NCI-H526 treated with DMSO at 0.1 percent for 48 hours (cell line): ENCODE measurements around the gene ADGRA1.

Experiments used
- DNase-seq: peaks from one replicate; lab custom pipeline; 2025; lab: John Stamatoyannopoulos, UW

ADGRA1 gene

DNA sequence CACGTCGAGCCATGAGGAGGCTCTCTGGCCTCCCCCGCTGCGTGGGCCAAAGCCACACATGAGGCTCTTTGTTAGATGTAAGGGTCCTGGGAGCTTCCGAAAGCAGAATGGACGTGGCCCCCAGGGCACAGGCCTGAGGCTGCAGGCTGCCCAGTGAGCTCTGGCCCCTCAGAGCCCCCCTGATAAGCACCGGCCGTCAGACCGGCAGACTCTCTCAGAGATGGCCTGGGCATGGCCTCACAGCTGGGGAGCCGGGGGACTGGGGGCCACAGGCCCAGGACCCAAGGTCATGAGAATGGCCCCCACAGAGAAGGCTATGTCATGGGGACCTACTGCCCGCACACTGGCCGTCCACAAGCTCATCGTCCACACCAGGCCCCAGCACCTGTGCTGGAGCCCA is 31.7 kb upstream of the ADGRA1 start:
- DNase-seq, result no peak

DNA sequence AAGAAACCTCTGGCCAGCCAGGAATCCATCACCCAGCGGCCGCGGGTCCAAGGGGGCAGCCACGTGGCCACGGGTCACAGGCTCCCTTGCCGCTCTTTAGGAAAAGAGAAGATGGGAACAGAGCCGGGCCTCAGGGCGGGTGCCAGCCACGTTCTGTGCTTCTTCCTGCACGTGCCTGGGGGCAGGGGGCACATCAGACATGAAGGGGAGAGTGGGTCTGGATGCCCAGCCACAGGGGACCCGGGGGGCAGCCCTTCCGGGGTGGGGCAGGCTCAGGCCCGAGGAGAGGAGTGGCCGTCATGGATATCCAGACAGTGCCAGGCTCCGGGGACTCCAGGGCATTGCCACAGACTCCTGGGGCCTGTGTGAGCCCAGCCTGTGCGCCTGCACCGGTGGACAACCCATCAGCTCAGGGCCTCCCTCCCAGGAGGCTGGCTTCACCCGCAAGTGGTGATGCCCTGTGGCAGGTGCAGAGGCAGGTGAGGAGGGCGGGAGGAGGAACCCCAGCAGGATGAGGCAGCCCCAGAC is 31.0 kb upstream of the ADGRA1 start:
- no peak for DNase-seq

DNA sequence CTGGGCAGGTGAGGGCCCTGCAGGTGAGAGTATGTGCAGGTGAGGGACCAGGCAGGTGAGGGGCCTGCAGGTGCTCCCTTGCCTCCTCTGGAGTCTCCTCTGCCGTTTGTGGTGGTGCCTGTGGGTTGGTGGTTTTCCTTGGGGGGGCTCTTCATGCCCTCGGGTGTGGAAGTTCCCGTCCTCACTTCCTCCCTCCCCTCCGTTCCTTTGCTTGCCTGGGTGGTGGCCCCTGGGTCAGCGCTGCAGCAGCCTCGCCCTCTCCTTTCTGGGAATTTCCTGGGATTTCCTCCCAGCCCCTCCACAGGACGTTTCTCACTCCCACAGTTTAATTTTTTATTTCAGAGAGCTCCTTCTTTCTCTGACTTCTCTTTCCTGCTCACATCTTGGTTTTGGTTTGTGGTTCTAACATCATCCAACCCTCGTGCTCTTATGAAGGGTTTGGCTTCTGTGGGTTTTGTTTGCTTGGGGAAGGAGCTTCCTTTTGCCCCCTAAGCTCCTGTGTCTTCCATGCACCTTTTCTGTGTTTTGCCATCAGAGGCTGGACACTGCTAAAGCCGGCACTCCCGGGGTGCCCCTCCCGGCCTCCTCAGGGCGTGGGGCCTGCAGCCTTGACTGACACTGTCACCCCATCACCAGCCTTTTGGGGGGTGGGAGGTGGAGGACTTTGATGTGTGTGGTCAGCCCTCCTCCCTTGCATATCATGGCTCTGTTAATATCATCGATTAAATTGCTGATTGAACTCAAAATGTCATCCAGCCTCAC is 29.2 kb upstream of the ADGRA1 start:
- no peak for DNase-seq

DNA sequence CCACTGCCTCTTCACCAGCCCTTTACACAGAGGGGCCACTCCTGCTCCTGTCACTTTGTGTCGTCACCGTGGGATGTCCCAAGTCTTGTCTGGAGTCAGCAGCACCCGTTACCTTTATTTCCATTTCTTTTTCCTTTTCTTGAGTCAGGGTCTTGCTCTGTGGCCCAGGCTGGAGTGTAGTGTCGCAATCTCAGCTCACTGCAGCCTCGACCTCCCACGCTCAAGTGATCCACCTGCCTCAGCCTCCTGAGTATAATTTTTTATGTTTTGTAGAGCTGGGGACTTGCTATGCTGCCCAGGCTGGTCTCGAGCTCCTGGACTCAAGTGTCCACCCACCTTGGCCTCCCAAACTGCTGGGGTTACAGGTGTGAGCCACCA is 28.6 kb upstream of the ADGRA1 start:
- no peak for DNase-seq

DNA sequence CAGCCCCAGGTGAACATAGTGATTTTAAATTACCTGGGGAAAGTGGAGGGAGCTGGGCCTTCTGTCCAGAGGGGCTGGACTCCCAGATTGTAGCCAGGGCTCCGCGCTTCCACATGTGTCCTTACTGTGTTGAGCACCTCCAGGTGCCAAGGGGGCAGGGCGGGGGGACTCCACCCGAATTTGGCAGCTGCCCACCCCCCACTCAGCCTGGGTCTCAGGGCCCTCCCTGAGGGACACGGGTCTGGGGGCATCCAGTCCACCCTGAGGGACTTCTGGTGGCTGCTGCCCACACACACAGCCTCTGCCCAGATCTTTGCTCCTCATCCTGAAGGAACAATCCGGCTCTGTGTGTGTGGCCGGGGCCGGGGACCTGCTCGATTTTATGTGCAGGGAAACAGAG is 28.2 kb upstream of the ADGRA1 start:
- no peak for DNase-seq

DNA sequence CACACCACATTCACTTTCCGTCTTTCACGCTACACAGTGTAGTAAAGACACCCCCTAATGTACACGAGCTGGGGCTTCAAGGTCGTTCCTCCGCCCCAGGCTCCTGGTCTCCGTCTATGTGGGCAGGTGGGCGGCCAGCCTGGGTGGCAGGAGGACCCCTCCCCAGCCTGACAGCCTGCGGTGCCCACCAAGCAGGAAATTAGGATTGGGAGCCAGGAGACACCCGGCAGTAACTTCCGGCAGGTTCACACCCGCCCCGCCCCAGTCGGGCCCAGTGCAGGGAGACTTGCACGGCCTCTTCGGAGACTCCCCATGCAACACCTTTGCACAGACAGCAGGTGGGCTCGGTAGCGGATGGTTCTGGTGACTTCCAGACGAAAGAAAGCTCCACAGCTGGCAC is 27.7 kb upstream of the ADGRA1 start:
- DNase-seq, result no peak

DNA sequence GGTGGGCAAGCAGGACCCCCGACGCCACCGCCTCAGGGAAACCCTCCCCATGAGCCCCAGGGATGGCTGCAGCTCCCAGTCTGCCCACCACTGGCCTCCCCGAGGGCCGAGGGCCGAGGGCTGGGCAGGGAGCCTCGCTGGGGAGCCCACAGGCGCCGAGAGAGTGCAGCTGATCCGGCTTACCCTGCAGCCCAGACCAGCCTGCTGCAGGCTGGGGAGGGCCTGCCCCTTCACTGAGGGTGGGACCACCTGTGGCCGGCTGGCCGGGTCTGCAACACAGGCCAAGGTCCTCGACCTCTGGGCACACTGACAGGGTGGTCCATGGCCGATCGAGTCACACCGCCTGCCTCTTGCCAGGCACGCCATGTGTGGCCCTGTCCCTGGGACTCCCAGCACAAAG is 27.3 kb upstream of the ADGRA1 start:
- DNase-seq, result no peak

DNA sequence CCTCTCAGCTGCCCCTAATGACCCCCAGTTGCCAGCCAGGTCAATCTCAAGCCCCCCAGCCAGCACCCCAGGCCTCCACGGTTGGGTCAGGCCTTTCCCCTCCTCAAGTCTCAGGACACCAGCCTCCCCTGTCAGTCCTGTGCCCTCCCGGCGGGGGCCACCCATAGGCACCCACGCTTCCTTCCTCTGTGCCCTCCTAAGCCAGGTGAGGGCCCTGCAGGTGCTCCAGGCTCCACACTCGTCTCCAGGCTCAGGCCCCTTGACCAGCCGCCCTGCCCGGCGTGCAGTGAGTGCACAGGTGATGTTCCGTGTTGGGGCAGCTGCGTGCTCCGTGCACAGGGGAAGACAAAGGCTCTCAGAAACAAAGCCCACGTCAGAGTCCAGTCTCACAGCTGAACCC is 26.8 kb upstream of the ADGRA1 start:
- DNase-seq, result no peak

DNA sequence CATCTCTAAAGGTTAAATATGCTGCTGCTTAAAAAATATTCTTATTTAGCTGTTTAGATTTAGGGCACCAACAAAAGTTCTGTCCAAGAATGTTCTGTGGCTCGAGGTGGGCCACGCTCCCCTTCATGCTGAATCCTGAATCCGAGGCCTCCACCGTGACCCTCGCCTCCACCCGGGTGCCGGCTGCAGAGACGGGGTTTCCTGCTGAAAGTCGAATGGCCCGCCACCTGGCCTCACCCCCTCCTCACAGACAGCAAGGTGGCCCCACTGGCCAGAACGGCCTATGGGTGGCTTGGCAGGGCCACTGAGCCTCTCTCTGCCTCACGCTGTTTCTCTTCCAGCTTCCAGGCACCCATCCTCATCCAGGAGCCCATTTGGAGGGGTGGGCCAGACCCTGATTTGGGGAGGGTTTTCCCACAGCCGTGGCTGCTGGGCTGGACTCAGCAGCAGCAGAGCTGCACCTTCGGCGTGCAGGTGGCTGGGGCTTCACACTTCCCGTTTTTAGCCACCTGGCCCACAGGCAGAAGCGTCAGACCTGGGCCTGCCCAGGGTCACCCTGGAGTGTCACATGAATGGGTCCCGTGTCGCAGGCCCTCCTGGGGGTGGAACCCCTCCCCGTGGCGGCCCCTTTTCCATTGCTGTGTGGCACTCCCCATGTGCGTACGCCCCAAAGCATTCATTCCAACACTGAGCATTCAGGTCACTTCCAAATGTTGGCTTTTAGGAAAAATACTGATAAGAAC is 26.3 kb upstream of the ADGRA1 start:
- DNase-seq, result no peak

DNA sequence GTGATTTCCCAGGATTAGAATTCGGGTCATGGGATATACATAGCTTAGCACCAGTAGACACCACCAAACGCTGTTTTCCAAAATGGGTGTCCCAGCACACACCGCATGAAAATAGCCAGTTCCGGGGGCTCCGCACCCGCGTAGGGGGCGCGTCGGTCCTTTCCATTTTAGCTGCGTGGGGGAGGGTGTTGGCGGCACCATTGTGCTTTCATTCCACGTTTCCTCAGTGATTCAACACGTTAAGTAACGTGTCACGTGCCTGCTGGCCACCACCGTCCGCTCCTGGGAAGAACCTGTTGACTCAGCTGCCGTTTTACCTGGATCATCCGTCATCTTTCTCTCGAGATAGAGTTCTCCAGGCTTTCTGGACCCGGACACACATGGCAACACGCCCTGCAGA is 25.6 kb upstream of the ADGRA1 start:
- no peak for DNase-seq

DNA sequence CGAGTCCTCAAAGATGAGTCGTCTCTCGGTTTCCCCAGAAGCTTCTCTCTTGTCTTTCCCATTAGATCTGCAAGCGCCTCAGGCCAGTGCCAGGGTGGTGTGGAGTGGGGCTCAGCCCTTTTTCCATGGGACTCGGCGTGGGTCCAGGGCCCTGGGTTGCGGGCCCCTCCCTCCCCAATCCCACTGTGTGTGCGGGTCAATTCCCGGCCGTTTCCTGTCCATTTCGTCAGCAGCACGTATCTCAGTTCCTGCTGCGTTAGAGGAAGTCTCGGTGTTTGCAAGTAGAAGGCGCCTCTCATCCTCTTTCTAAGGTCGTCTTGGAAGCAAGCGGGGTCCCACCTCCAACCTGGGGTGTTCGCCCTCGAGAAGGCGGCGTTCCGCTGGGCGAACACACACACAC is 25.1 kb upstream of the ADGRA1 start:
- DNase-seq, result no peak

DNA sequence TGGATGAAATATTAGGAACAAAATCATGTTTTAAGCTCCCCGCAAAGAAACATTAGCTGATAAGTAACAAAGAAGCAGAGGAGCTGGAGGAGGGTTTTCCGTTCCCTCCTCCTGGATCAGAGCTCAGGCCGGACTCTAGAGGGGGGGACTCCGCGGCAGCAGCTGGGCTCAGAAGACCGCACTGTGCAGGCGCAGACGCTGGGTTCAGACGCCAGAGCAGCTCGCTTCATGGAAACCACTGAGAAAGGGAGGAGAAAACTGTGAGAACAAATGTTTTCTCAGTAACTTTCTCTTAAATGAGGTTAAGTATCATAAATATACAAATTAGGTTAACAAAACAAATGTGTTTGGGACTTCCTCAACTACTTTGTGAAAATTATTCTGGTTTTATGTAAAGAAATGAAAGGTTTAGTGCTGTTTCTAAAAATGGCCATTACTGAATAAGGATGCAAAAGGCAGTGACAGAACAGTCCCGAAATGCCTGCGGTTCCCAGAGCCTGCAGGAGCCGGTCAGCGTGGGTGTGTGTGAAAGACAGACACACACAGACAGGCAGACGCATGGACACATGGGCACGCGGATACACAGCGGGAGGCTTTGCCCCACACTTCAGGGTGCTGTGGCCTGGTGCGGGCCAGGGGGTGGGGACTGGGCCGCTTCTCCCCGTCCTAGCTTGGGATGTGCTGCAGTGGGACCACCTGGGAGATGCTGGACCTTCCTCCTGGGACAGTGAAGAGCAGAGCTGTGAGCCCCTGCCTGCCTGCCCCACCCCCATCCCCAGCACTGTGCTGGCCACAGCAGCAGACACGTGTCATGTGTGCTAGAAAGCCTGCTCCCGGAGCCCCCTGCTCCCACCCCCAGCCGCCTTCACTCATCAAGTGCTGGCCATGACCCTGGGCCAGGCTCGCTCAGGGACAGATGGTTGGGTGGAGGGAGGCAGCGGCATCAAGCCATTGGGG is 20.3 kb upstream of the ADGRA1 start:
- DNase-seq, result no peak

DNA sequence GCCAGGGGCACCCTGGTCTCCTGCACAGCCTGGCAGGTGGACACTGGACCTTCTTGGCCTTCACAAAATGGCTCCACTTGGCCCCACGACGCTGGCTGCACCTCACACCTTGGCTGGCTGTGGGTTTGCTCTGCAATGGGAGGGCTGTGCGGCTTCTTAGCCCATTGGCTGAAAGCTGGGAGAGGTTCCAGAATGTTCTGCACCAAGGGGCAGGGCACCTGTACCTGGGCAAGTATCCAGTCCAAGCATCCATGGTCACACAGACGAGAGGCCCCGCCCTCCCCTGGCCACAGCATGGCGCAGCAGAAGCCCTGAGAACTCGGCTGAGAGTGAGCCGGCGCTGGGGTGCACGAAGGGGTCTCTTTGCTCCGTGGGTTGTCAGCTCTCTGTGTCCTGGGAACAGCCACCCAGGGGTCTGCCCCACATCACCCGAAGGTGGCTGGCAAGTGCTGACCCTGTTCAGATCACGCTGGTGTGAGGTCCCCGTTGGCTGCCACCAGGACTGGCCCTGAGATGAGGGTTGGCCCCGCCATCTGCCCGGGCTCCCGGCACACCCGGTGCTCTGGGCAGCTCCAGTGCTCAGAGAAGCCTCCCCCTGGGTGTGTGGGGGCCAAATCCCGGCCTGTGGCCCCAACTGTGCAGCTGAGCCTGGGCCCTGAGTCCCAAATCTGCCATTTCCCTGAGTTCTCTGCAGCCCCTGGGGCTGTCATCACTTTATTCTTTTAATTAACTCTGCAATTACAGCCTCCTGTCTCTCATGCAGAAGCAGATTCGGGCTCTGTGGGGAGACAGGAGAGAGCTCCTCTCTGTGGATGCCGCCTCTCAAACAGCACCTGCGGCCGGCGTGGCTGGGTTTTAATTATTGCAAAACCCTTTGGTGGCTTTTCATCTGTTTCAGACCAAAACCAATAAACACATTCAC is 19.4 kb upstream of the ADGRA1 start:
- DNase-seq, result no peak

DNA sequence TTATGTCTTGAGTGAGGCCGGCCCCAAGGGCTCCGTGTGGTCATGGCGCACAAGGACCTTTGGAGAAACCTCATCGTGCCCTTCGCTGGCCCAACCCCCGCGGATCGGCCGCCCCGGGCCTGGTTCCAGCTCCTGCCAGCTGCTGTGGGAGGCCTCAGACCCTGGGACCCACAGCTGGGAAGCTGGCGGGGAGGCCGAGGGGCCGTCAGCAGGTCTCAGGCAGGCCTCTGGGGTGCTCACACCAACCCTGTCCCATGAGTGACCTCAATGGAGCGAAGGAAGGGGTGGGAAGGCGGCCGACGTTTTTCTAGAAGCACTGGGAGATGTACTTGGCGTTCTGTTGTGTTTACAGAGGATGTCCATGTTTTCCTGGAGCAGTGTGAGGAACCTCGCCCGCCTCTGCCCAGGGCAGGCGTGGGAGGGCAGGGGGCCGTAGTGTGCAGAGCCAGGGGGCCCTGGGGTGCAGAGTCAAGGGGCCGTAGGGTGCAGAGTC is 18.6 kb upstream of the ADGRA1 start:
- no peak for DNase-seq

DNA sequence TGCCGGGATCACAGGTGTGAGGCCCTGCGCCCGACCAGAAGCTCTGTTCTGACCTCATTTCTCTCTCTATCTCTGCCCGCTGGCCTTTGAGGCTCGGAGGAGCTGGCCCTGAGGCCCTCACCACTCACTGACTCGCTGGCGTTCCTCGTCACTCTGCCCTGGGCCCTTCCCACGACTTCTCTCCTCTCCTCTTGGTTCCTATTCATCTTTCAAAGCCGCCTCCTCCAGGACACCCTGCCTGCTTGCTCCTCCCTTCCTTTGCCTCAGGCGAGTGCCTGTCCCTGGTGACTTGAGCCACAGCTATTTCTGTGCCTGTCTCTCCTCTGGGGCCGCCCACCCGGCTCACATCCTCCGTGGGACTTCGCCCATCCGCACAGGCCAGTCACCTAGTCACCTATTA is 17.3 kb upstream of the ADGRA1 start:
- DNase-seq, result no peak

DNA sequence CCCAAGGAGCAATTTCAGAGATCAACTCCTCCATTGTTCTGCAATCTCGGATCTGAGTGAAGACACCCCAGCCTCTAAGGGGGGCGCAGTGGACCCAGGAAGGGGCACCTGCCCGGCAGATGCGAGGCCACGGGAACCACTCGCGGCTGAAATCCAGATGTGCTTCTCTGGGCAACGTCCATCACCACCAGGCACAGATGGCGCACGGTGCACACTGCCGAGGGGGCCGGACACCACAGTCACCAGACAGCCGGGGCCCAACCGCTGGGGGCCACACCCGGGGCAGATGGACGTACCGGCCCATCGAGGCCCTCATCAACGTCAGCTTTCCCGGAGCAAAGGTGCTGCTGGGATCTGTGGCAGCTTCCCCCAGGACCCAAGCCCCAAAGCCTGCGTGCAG is 16.9 kb upstream of the ADGRA1 start:
- DNase-seq, result no peak

DNA sequence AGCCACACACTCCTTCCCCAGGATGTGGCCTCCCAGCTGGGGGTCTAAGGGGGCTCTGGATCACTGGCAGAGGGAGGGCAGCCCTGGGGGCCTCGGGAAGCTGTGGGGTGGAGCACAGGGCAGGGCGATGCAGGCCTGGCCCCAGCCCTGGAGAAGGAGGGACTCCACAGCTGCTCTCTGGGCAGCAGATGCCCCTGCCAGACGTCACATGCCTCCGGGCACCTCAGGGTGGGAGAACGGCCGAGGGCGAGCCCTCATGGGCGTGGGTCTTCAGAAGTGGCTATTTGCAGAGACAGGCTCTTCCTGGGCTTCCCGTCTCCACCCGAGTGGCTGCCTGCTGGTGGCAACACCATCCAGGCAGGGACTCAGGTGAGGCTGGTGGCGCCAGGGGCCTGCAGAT is 16.0 kb upstream of the ADGRA1 start:
- no peak for DNase-seq

DNA sequence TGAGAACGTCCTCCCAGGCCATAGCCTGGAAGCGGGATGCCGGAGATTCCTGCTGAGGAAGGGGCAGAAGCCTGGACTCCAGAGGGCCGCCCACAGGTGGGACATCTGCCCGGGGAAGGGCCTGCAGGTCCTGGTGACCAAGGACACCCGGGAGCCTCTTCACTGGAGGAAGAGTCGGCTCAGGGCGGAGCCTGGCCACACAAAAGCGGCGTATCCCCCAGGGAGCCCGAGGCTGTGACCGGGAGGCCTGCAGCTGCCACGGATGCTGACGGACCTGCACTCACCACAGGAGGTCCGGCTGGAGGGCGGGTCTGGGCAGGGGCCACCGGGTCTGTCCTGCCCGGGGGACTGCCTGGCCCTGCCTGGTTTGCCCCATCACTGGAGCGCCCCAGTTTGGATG is 15.5 kb upstream of the ADGRA1 start:
- no peak for DNase-seq

DNA sequence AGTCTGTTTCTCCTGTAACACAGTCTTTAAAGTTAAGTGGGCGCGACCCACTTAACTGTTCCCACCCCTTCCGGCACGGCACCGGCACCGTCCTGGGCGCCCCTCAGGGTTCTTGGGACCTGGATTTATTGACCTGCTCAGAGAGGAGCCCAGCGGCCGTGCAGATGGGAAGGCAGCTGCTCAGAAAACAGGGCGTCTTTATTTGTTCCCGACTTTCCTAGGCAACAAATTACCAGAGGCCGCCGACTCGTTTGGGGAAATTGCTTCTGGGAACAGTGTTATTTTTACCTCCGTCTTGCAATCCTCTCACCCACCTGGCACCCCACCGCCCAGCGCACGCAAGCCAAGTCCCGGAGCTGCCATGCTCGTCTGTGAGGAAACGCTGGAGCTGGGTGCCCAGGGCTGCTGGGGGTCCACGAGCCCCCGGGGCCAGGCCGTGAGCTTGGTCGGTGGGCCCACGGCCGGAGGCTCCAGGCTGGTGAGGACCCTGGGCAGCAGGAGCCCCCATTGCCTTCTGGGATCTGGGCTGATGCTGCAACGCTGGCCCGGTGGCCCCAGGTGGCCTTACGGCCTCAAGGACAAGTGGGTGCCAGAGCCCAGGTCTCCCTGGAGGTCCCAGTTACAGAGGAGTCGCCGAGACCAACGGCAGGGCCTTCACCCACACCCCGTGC is 14.9 kb upstream of the ADGRA1 start:
- DNase-seq, result no peak

DNA sequence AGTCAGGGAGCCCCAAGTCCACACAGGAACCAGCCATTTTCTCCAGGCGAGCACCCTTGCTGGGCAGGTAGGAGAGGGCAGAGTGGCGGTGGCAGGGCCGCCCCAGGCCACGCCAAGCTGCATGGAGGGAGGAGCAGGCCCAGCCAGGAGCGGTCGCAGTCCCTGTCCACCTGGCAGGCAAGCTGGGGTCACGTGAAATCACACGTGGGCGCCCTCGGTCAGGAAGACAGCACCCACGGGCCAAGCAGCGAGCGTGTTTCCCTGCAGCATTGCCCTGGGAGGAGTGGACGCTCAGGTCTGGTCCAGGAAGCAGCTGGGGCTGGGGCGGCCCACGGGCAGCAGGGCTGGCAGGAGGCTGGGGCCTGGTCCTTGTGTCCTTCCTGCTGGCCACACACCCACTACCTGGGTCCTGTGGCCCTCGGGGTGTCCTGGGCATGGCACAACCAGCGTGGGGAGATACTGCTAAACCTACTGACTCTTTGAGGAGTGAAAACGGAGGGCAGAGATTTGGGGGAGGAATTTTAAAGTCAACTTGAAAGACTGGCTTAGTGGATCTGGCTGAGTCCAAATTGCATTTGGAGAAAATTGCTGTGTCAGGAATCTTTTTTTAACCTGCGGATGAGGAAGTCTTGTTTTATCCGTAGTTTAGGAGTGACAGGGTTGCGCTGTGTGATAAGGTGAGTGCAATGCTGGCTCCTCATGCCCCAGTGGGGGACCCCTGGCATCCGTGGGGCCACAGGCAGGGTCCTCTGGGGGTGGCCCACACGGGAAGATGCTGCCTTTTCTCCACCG is 12.2 kb upstream of the ADGRA1 start:
- DNase-seq, result no peak
